SIG-M5 treated with dmso at 0.1 percent for 504 hours (cell line): Measurements from ENCODE around the gene RLIM.

Experiments
- DNase-seq: peaks from one replicate; lab custom pipeline; 2025; ENCODE audit not compliant: unreplicated experiment; lab: John Stamatoyannopoulos, UW

RLIM gene

GRCh38 chrX:74536152-74536831 is 78.1 kb downstream of the RLIM start:
- DNase-seq = no peak

GRCh38 chrX:74535408-74536151 is 78.8 kb downstream of the RLIM start:
- no peak for DNase-seq
